Activated T-helper 2 cell treated with anti-CD3 and anti-CD28 coated beads, Interferon-gamma antibody, Interleukin-2, Interleukin-4, amounts not matched to agents 10 μg/mL and 5 μg/mL and 100 μg/mL, durations not matched to agents 14 hours and 24 hours and 36 hours (primary cell): Measurements from ENCODE around the gene NELFA. TPM values are rescaled to one million over a fixed set of nuclear protein-coding genes. Genes with fewer than 3 reads are reported as not detected.

Source experiments
- DNase-seq: peaks from one replicate; pipeline ENCODE4 v3.0.0; 2021; ENCODE audit warnings: low spot score
- H3K27ac Mint-ChIP-seq: one replicate; pipeline ENCODE4 v1.8.0; 2021; ENCODE audit warnings: mixed read lengths
- H3K27me3 Mint-ChIP-seq: one replicate; pipeline ENCODE4 v1.8.0; 2021; ENCODE audit warnings: low read depth, mixed read lengths
- H3K36me3 Mint-ChIP-seq: one replicate; pipeline ENCODE4 v1.8.0; 2021; ENCODE audit warnings: low read depth, mixed read lengths
- H3K4me1 Mint-ChIP-seq: one replicate; pipeline ENCODE4 v1.8.0; 2021; ENCODE audit warnings: low read depth, mixed read lengths
- H3K4me3 Mint-ChIP-seq: one replicate; pipeline ENCODE4 v1.8.0; 2021; ENCODE audit warnings: low read depth, mild to moderate bottlenecking, moderate library complexity, mixed read lengths
- H3K9me3 Mint-ChIP-seq: one replicate; pipeline ENCODE4 v1.8.0; 2021; ENCODE audit warnings: mixed read lengths
- intact Hi-C: fragments of 100-400 bp; cut with micrococcal nuclease; formaldehyde crosslinking; loops from one replicate; pipeline ENCODE4 v1.15.1; 2023
- total RNA-seq: library from RNA; stranded (reverse); gene quantifications from 2 replicates; pipeline ENCODE4 v1.2.3, GENCODE V29; 2022

The NELFA gene
- total RNA-seq, 1 donor from 2014 or later: 48.3 TPM

- peaks cover 80% of the 10 kb centered on the region for H3K36me3 Mint-ChIP-seq
- H3K9me3 Mint-ChIP-seq: no peaks in the 10 kb centered on the region
- intact Hi-C loops: no loop called here
- H3K4me3 Mint-ChIP-seq: no peak overlapping the region
- no peaks in the 10 kb centered on the region for H3K27me3 Mint-ChIP-seq
- H3K27ac Mint-ChIP-seq: no peak overlapping the region
- DNase-seq: no peak
- H3K4me1 Mint-ChIP-seq: no peaks in the 10 kb centered on the region
Measured at GRCh38 chr4:1970926-1971325, 37.8 kb downstream of the NELFA start.

DNA sequence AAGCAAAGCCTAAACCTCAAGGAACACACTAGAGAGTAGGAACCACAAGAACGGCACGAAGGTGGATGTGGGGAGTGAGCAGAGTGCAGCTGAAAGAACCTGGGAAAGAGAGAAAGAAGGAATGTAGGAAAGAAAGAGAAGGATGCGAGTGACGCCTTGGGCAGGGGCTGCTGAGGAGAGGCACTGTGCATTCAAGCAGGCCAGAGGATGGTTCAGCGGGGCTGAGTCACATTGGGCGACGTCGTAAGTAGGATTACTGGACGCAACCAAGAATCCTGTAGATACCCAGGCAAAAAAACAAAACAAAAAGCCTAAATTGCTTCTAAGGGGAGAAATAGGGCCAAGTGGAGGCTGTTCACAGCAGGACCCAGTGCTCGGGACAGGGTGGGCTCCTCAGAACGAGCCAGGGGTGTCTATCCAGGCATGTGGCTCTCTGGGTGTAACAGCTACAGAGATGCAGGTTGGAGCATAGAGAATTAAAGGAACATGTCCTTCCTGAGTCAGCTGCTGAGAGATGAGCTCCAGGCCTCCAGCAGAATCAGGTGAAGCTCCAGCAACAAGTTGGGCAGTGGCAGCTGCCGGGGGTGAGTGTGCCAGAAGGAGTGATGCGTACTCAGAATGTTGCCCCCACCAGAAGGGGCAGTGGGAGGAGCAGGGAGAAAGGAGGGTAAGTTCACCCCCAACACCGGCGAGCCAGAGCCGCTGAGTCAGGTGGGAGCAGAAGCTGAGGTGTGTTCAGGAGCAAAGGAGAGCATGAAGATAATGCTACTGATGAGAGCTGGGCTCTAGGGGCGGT, 38.6 kb downstream of the NELFA start:
- H3K4me3 Mint-ChIP-seq: no peak overlapping the region
- peak overlapping the region; percentile 1 for H3K27ac Mint-ChIP-seq
- no peak for DNase-seq
- no peaks in the 10 kb centered on the region for H3K27me3 Mint-ChIP-seq
- peaks cover 81% of the 10 kb centered on the region for H3K36me3 Mint-ChIP-seq
- no peaks in the 10 kb centered on the region for H3K9me3 Mint-ChIP-seq
- intact Hi-C loops: no loop called here
- H3K4me1 Mint-ChIP-seq: no peaks in the 10 kb centered on the region

DNA sequence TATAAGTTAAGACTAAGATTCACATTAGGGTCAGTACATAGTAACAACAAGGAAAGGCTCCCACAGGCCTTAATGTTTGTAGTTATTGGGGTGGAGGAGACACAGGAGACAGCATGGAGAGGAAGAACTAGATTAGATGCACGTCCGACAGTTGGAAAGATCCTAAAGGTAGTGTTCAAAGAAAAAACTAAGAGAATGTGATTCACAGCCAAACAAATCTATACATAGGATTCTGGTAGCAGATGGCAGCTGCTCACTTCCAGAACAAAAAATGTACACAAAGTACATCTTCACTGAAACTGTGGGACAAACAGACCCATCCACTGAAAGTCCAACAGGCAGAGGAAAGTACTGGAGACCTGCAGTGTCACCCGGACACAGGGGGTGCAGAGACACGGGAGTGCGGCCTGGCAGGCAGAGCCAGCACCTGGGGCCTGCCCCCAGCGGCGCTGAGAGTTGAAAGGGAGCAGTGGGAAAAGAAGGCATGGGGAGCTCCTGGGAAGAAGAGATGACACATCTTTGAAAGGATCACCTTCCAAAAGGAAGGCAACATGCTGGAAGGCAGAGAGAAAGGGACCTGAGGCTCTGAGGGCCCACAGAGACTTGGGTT, 40.0 kb downstream of the NELFA start:
- DNase-seq: no peak
- Mint-ChIP-seq H3K4me3 (no peak overlapping the region), H3K27me3 (no peaks in the 10 kb centered on the region), H3K27ac (no peak overlapping the region), H3K36me3 (peaks cover 82% of the 10 kb centered on the region), H3K9me3 (no peaks in the 10 kb centered on the region), H3K4me1 (no peaks in the 10 kb centered on the region)
- intact Hi-C loops: no loop called here

DNA sequence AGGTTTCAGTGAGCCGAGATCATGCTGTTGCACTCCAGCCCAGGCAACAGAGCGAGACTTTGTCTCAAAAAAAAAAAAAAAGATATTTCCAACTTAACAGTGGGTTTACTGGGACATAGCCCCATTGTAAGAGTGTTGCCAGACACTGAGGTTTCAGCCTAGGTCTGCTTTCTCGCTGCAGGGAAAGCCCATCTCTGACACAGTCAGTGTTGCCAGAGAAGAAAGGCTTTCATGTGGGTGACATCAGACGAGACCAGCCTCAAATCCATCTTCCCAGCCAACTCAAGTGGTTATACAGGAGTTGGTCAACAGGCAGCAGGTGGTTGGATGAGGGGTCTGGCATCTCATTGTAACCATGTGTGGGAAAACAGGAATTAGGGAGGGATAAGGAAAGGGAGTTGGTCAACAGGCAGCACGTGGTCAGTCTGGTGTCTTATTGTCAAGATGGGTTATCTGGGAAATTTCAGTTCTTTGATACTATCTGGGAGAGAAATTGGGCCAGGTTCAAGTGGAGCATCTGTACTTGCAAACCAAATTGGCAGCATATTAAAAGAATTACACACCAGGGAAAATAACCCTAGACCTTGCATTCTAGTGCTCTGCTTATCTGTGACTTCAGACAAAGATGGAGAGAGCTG, 41.1 kb downstream of the NELFA start:
- no peak overlapping the region for H3K4me3 Mint-ChIP-seq
- peak overlapping the region; percentile 40 for H3K27ac Mint-ChIP-seq
- intact Hi-C loops: no loop called here
- peaks cover 85% of the 10 kb centered on the region for H3K36me3 Mint-ChIP-seq
- no peaks in the 10 kb centered on the region for H3K27me3 Mint-ChIP-seq
- no peak for DNase-seq
- peaks cover 3% of the 10 kb centered on the region for H3K4me1 Mint-ChIP-seq
- no peaks in the 10 kb centered on the region for H3K9me3 Mint-ChIP-seq

DNA sequence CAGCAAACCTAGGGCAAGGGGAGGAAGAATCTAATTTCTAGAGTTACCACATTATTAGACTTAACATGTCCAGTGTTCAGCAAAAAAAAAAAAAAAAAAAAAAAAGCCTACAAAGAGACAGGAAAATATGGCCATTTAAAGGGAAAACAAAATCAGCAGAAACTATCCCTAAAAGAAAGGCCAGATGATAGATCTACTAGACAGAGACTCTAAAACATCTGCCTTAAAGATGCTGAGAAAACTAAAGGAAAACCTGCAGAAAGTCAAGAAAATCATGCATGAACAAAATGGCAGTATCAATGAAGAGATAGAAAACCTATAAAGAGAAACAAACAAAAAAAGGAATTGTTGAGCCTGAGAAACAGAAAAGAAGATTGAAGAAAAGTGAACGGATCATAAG, 43.8 kb downstream of the NELFA start:
- Mint-ChIP-seq H3K27me3 (no peaks in the 10 kb centered on the region), H3K4me3 (no peak overlapping the region), H3K36me3 (peaks cover 91% of the 10 kb centered on the region), H3K4me1 (peaks cover 3% of the 10 kb centered on the region), H3K27ac (no peak overlapping the region), H3K9me3 (no peaks in the 10 kb centered on the region)
- no peak for DNase-seq
- intact Hi-C loops: no loop called here

DNA sequence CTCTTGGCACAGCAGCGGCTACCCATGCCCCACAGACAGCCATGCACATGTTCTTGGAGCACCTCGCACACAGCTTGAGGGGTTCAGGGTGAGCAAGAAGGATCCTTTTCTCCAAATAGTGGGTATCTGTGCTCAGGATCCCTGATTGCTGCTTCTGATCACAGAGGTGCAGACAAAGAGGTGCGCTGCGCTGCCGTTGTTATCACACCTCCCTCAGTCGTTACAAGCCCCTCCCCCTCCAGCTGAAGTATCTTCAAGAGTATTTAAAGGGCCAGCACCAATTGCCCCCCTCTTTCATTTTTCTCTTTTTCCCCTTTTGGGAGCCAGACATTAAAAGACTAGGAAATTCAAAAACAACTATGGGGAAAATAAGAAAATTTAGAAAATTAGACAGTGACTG, 44.3 kb downstream of the NELFA start:
- H3K36me3 Mint-ChIP-seq: peaks cover 88% of the 10 kb centered on the region
- H3K9me3 Mint-ChIP-seq: no peaks in the 10 kb centered on the region
- no peak for DNase-seq
- H3K4me3 Mint-ChIP-seq: no peak overlapping the region
- intact Hi-C loops: no loop called here
- peaks cover 3% of the 10 kb centered on the region for H3K4me1 Mint-ChIP-seq
- H3K27me3 Mint-ChIP-seq: no peaks in the 10 kb centered on the region
- H3K27ac Mint-ChIP-seq: no peak overlapping the region

DNA sequence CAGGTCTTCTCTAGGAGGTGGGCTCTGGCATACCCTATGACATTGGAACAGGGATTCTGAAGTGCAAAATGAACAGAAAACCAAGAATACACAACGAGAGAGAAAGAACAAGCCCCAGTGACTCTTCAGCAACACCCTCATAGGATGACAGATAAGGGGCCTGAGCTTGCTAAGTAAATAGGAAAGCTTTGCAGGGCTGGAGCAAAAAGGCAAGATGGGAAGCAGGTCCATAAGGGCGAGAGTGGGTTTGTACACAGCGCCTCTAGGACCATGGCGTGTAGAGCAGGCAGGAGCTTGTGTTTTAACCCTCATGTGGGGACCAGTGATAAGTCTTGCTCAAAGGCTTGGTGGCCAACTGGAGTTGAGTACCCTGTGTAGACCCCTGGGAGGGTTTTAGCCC, 45.8 kb downstream of the NELFA start:
- peaks cover 91% of the 10 kb centered on the region for H3K36me3 Mint-ChIP-seq
- H3K9me3 Mint-ChIP-seq: no peaks in the 10 kb centered on the region
- no peak for DNase-seq
- H3K4me3 Mint-ChIP-seq: no peak overlapping the region
- intact Hi-C loops: no loop called here
- H3K27me3 Mint-ChIP-seq: no peaks in the 10 kb centered on the region
- peaks cover 3% of the 10 kb centered on the region for H3K4me1 Mint-ChIP-seq
- H3K27ac Mint-ChIP-seq: no peak overlapping the region

- intact Hi-C loops: no loop called here
- no peaks in the 10 kb centered on the region for H3K27me3 Mint-ChIP-seq
Measured at GRCh38 chr4:1961563-1961962, 47.2 kb downstream of the NELFA start.

GRCh38 chr4:1961038-1961437, 47.7 kb downstream of the NELFA start:
- Mint-ChIP-seq H3K36me3 (peaks cover 90% of the 10 kb centered on the region), H3K27me3 (no peaks in the 10 kb centered on the region), H3K27ac (no peak overlapping the region), H3K4me1 (peaks cover 3% of the 10 kb centered on the region), H3K9me3 (no peaks in the 10 kb centered on the region), H3K4me3 (no peak overlapping the region)
- DNase-seq: no peak
- intact Hi-C loops: no loop called here

More at GRCh38 chr4:1961563-1961962, 47.2 kb downstream of the NELFA start:
- Mint-ChIP-seq H3K36me3 (peaks cover 90% of the 10 kb centered on the region), H3K27ac (no peak overlapping the region), H3K4me3 (no peak overlapping the region), H3K4me1 (peaks cover 3% of the 10 kb centered on the region), H3K9me3 (no peaks in the 10 kb centered on the region)
- no peak for DNase-seq

- DNase-seq: no peak
- intact Hi-C loops: no loop called here
- Mint-ChIP-seq H3K27ac (no peak overlapping the region), H3K36me3 (peaks cover 88% of the 10 kb centered on the region), H3K4me3 (no peak overlapping the region), H3K4me1 (peaks cover 3% of the 10 kb centered on the region), H3K9me3 (no peaks in the 10 kb centered on the region), H3K27me3 (no peaks in the 10 kb centered on the region)
Measured at GRCh38 chr4:1960170-1960825, 48.5 kb downstream of the NELFA start.

GRCh38 chr4:1959104-1959384, 49.7 kb downstream of the NELFA start:
- intact Hi-C loops: no loop called here
- Mint-ChIP-seq H3K36me3 (peaks cover 88% of the 10 kb centered on the region), H3K4me1 (peaks cover 3% of the 10 kb centered on the region), H3K4me3 (no peak overlapping the region), H3K27ac (no peak overlapping the region), H3K27me3 (no peaks in the 10 kb centered on the region), H3K9me3 (no peaks in the 10 kb centered on the region)
- no peak for DNase-seq

DNA sequence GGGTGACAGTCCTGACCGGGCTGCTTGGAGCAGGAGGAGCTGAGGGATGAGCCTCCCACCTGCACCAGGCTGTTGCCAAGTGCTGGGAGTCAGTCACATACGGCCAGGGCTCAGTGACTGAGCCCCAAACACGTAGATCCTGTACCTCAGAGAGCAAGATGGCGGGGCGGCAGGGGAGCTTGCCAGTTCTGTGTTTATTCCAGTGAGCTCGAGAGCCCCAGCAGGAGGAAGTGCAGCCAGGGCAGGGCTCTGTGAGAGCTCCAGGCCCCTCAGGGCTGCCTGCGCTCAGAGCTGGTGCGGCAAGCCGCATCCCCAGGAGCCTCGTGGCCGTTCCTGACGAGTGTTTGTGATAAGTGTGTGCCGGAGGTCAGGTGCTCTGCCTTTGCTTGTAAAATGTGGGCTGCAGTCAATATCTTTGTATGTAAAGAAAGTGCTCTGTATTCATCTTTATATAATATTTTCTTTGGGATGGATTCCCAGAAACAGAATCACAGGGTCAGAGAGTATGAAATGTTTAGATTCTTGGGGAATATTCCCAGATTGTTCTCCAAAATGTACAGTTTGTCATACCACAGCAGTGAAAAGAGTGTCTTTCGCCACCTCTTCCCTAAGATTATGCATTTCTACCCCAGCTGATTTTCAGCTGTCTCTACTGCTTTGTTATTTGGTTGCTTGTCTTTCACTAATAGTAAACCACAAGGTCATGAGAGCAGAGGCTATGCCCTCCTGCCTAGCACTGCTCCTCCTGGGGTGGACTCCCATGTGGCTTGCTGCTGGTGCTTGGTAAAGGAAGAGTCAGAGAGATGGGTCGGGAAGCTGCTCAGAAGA, 50.3 kb downstream of the NELFA start:
- Mint-ChIP-seq H3K27me3 (no peaks in the 10 kb centered on the region), H3K27ac (no peak overlapping the region)
- intact Hi-C loops: no loop called here

More for the DNA sequence above, 50.3 kb downstream of the NELFA start:
- Mint-ChIP-seq H3K36me3 (peaks cover 88% of the 10 kb centered on the region), H3K4me3 (no peak overlapping the region), H3K9me3 (no peaks in the 10 kb centered on the region), H3K4me1 (peaks cover 3% of the 10 kb centered on the region)
- DNase-seq: no peak
